Liver (tissue), 1 donor: ENCODE measurements around the gene BSN.

Experiments used
- TAF1 ChIP-seq: conservative IDR thresholded peaks from 2 replicates; pipeline ENCODE4 v1.6.1; 2016; ENCODE audit warnings: antibody characterized with exemption, mild to moderate bottlenecking
- TF ChIP-seq, protein P1 (sequence below): IDR thresholded peaks from 2 replicates; pipeline ENCODE4 v1.6.1; 2016; ENCODE audit warnings: antibody characterized with exemption
- donor health status: healthy.

DNA sequence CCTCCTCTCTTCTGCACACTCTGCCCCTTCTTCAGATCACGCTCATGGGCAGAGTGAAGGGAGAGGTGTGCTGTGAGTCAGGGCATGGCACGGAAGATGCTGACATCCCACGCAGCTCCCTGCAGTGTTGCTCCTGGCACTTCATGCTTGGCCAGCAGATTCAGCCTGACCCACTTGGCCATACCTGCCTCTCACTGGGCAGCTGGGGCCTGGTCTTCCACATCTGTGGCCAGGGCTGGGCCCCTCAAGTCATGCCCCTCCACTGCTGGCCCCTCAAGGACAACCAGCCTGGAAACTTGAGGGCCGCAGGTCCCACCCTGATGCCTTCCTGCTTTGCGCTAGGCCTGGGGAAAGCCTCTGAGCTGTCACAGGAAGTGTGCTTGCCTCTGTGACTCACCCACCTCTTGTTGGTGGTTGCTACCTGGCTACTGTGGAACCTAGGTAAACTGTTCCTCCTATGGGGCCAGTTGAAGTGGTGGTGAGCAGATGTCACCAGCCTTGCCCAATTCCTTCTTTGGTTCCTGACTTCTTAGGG, 48.7 kb downstream of the BSN start:
- no peak for TF ChIP-seq TAF1
- TF ChIP-seq, protein P1, sequence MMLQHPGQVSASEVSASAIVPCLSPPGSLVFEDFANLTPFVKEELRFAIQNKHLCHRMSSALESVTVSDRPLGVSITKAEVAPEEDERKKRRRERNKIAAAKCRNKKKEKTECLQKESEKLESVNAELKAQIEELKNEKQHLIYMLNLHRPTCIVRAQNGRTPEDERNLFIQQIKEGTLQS: no peak
